NCI-H2196 treated with DMSO at 0.1 percent for 48 hours (cell line): ENCODE data around the gene PDE6G.
"Not testable (repeated sequence)": the region's sequence is repeated elsewhere in the genome, so short reads cannot be mapped to it uniquely, and the experiment has no call there.

ENCODE experiments used
- DNase-seq: peaks from one replicate; lab custom pipeline; 2025; ENCODE audit not compliant: unreplicated experiment; lab: John Stamatoyannopoulos, UW

Gene PDE6G

DNA sequence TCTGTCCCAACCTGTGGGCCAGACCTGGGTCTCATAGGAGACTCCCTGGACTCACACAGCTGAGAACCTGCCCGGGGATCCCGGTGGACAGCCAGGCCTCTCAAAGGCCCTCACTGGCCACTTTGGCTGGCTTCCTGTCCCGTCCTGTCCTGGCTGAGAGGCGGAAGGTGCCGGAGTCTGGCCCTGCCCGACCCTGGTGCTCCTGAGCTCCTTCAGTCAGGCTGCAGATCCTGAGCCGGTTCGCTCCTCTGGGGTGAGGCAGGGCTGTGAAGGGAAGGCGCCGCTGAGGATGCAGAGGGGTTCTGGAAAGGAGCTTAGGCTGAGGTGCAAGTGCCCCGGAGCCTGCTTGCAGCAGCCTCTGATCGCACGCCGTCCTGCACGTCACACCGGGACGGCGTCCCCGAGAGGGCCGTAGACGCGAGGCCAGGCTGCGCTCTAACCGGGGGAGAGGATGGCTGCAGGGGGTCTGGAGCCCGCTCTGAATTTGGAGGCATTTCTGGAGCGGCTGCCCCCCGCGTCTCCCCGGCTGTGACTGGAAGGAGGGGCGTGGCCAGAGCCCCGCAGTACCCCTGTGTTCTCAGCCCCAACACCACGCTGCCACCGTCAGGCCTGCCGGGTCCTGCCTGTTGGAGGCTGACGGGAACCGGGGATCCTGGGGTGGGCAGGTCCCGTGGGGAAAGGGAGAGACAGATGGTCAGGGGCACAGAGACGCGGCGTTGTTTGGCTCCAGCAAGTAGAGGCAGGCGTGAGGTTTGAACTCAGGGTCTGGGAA, 31.6 kb upstream of the PDE6G start:
- no peak for DNase-seq

DNA sequence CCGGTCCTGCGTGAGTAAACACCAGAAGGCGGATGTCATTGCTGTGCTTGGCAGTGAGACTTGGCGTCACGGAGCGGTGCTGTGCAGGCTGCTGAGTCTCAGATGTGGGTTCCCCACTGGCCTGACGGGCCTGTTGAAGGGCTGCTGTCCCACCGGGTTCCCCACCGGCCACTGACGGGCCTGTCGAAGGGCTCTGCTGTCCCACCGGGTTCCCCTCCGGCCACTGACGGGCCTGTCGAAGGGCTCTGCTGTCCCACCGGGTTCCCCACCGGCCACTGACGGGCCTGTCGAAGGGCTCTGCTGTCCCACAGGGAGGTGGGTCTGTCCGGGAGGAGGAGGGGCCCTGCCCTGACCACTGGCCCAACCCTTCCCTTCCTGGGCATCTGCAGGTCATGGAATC, 30.3 kb upstream of the PDE6G start:
- DNase-seq: no peak

DNA sequence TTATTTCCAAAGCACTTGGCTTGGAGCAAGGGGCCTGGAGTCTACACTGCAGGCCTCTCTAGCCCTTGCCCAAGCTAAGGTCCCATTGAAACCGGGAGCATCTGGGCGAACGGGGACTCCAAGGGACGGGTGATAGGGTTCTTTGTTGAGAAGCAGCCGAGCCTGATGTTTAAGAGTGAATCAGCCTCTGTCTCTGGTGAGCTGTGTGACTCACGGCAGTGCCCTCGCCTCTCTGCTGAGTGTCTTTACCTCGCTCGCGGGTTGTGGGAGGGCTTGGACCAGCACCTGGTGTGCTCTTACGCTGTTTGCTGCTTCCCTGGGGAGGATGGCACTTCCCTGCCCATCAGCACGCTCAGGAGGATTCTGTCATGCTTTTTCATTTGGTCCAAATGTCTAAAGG, 28.8 kb upstream of the PDE6G start:
- no peak for DNase-seq

DNA sequence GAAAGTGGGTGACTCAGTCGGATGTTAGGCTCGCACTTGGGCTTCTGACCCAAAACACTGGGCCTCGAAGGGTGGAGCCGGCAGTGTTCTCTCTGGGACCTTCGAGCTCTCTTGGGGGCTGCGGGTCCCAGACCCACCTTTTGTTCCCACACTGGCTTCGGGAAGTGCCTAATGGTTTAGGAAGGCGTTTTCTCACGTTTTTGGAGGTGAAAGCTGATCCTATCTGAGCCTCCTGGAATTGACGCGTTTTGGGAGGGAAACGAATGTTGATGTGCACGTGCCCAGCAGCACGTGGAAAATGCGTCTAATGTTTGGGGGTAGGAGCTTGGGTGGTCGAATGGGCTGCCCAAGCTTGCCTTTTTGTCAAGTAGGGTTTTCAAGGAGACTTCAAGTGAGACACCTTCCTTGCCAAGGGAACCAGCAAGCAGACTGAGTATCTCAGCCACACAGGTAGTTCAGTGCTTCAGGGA, 28.1 kb upstream of the PDE6G start:
- no peak for DNase-seq

DNA sequence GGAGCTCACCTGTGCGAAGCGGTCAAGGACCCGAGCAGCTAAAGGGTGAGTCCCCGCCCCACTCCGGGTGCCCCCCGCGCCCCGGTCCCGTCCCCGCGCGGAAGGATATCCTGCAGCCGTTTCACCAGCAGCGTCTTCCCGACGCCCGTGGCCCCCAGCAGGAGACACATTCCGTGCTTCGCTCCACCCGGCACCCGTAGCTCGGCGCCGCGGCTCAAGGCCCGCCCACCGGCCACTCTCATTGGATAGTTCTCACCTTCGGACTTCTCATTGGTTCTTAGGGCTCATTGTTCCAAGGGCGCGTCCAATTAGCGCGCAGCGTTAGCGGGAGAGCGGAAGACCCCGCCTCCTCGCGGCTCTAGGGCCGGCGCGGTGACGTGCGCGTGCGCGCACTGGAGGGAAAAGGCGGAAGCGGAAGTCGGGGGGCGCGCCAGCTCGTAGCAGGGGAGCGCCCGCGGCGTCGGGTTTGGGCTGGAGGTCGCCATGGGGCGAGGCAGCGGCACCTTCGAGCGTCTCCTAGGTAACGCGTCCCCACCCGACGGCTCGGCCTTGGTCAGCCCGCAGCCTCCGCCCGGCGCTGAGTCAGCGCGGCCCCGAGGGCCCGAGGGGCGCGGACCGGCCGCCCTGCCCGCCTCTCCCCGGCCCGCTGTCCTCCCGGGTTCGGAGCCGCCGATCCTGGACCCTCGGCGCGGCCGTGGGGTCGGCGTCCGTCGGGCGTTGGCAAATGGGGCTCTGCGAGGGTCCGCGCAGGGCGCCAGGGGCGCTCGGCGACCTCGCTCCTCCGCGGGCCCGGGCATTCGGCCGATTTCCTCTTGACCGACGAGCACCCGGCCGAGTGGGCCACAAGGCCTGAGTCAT, 27.5 kb upstream of the PDE6G start, which contains the start of the genes ARL16 and HGS:
Gene ARL16 (minus strand): TSS at position 214 of the 858 bp plus-strand sequence. CDS start 44 bp downstream, at position 170.
Gene HGS (plus strand): TSS at position 428 of the 858 bp plus-strand sequence. CDS start 56 bp downstream, at position 484.
- peak; percentile 99 for DNase-seq

DNA sequence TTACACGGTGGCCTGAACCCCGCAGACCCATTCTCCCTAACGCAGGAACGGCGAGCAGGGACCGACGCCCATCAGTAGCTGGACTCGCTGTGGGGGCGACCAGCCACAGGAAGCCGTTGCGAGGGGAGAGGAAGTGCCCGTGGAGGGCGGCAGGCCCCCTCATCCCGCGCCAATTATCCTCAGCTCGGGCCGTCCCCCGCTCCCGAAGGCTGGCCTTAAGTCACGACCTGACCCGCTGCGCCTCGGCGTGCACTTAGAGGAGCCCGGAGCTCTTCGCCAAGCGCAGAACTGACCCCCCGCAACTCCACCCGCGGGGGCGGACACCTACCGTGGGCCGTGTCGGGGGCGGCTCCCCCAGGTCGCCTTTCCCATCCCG, 26.9 kb upstream of the PDE6G start:
- no peak for DNase-seq

DNA sequence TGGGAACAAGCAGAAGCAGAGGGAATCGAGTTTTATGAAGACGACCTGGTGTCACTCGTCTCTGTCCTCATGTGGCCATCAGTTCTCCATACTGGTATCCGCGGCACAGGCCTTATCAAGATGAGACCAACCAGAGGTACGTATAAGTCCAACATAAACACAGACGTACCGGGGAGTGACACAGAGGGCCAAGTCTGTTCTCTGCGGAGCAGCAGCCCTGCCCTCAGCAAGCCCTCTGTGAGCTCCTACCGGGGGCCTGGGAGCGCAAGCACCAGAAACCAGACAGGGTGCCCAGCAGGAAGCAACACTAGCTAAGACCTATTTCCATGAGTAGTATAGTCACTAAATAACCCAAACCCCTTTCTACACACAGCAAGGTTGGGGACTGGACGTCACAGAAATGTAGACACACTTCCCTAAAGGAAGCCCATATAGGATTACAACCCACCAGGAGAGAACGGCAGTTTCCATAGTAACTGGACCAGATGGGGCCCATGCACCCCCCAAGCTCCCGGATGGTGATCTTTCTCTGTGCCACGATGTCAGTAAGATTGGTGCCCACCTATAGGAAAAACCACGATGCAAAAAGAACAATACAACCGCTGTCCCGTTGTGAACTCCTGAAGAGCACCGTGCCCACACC, 26.3 kb upstream of the PDE6G start:
- DNase-seq: no peak

DNA sequence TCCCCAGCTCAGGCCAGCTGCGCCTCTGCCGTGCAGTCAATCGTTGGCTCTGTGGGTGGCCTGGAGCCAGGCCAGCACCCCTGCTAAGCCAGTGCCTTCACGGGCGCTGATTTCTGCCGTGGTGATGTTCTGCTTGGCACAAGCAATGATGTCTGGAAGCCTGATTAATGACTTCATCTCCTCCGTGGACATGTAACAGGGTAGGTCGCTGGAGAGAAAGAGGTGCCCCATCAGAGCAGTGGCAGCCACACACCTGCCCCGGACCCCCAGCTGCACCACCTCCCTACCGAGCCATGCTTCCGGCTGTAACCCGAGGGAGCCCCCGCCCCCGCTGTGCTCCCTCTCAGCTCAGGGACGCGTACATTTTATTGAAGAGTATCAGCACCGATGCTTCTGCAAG, 25.3 kb upstream of the PDE6G start:
- peak; percentile 76 for DNase-seq

DNA sequence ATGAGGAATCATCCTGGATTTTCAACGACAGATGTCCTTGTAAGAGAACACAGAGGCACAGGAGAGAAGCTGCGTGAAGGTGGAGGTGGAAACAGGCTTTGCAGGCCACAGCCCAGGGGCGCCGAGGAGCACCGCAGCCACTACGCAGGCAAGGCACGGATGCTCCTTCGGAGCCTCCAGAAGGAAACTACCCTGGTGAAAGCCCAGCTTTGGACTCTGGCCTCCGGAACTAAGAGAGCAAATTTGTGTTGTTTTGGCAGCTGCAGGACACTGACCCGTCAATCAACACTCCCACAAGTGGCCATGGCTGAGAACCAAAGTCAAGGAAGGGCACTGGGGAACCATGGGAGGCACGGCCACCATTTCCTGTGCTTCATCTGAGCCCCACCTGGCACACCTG, 23.8 kb upstream of the PDE6G start:
- DNase-seq: no peak

DNA sequence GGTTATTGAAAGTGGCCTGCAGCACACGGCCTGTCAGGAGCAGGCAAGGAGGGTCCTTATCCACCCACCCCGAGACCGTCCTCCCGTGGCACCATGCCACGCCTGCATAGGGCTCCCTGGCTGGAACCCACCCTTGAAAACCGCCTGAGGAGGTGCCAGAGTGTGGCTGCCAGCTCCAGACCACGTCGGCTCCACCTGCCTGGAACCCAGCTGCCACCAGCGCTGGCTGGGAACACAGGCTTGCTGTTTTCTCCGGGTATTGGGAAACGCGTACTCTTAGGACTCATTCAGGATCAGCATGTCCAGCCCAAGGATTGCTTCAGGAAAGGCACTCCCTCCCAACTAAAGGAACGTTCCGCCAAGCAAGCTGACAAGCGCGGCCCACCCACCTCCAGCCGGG, 20.6 kb upstream of the PDE6G start:
- no peak for DNase-seq

DNA sequence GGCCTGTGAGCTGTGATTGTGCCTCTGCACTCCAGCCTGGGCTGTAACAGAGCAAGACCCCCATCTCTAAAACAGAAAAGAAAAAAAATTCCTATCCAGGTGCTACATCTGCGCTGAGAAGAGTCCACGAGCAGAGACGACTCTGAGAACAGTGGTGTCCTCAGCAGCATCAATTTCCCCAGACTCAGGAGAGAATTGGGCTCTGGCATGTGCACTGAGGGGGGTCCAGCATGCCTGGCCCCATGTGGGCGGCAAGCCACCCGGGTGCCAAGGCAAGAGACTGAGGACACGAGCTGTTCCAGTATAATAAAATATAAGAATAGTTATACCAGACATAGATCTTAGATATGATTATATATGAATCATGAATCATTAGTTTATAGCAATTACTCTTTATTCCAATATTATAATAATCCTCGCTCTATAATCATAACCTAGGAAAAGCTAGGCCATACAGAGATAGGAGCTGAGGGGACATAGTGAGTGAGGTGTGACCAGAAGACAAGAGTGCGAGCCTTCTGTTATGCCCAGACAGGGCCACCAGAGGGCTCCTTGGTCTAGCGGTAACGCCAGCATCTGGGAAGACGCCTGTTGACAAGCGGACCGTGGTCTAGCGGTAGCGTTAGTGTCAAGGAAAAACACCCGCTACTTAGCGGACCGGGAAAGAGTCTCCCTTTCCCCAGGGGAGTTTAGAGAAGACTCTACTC, 19.3 kb upstream of the PDE6G start:
- not testable (repeated sequence) for DNase-seq

DNA sequence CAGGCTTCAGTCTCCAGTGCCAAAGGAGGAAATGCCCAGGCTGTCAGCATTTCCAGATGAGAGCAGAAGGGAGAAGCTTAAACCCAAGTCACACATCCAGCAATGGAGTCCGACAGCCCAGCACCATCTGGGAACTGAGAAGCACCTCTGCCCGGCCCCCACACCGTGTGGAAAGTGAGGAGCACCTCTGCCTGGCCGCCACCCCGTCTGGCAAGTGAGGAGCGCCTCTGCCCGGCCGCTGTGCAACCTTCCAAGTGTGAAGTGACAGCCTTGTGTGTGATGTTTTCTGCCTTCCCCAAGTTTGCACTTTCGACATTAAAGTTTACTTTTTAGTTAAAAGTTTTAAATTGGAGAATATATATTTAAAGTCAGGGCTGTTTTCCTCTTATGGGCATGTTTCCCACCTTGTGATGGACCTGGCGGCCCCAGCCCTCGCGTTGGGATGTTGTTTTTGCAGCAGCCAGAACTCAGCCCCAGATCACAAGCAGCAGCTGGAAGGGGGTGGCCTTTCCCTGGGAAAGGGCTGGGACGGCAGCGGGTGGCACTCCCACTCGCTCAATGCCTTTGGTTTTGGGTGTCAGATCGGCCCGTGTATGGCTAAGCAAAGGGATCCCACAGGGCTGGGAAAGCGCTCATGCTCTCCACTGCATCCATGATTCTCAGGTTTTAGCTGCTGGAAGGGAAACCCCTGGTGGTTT, 17.4 kb upstream of the PDE6G start:
- DNase-seq: no peak

DNA sequence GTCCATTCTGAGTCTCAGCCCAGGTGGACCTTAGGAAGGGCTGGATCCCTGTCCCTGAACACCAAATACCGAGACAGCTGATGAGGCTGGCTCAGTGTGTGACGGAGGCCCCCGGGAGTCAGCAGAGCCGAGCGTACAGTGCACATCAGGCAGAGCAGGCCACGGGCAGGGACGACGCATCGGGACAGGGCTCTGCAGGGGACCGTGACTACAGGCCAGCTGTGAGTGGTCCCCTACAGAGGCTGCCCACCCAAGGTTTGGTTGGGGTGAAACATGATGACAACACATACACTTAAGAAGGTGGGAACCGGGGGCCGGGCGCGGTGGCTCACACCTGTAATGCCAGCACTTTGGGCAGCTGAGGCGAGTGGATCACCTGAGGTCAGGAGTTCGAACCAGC, 16.6 kb upstream of the PDE6G start:
- DNase-seq: no peak

DNA sequence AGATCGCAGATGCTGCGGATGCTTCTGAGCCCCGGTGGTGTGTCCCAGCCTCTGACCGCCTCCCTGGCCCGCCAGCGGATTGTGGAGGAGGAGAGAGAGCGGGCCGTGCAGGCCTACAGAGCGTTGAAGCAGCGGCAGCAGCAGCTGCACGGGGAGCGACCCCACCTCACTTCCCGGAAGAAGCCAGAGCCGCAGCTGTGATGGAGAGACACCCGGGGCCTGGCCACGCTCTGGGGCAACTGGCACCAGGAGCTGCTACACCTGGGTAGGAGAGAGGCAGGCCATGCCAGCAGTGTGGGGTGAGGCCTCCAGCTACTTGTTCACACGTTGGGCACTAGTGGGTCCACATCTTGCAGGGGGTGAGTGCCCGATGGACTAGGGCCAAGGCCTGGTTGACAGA, 16.2 kb upstream of the PDE6G start:
- no peak for DNase-seq

DNA sequence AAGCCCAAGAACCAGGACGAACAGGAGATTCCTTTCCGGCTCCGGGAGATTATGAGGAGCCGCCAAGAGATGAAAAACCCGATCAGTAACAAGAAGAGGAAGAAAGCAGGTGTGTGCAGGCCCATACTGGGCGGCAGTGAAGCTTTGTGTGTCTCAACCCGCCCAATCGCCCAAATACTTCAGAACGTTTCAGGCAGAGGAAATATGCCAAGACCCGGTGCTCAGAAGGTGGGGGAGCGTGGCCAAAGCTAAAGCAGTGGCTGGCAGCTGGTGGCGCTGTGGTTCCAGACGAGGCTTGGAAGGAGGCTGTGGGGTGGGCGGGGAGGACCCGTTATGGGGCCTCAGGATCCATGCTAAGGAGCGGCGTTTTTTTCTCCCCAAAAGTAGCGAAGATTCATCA, 11.4 kb upstream of the PDE6G start:
- DNase-seq: no peak

DNA sequence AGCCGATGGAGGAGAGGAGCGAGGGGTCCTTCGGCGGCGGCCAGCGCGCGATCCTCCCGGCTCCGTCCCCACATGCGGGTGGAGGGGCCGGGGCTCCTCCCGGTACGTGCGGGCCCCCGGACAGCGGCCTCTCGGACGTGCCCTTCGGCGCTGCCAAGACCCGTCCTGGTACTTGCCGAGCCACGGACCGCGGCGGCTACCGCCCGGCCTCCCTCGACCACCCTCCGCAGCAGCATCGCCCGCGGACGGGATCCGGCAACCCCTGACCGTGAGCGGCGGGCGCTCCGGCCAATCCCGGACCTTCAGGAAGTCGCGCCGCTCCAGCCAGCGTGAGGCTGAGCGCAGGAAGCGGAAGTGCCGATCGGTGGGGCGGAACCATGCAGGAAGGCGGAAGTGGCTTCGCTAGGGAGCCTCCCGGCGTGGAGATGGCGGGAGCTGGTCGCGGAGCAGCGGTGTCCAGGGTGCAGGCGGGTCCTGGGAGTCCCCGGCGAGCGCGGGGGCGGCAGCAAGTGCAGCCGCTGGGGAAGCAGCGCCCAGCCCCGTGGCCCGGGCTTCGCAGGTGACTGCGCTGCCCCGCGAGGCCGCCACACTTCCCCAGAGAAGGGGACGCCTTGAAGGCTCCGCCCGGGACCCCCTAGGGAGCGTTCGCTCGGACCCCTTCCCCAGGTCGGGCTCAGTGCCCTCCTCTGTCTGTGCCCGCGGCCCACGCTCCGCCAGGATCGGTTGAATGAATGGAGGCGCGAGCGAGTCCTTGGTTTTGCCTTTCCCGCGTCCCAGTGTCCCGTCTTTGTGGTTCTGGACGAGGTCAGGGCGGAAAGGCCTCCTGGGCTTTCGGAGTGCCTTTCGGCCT, 10.2 kb upstream of the PDE6G start, which contains the start of the genes CCDC137 and OXLD1:
Gene CCDC137 (plus strand): TSS at position 396 of the 850 bp plus-strand sequence. CDS start 30 bp downstream, at position 426.
Gene OXLD1 (minus strand): TSS at position 264 of the 850 bp plus-strand sequence. CDS start 28 bp downstream, at position 236.
- DNase-seq: peak; percentile 95

DNA sequence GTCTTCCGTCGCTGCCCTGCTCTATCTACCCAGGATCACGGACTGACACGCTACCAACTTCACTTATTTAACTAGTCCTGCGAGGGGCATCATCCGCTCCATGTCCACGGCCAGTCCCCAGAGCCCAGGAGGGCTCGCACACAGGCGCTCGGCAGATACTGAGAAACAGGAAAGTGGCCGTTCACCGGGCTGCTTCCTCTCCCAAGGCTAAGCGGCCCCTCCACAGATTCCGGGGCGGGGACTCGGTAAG, 9.7 kb upstream of the PDE6G start:
- no peak for DNase-seq

DNA sequence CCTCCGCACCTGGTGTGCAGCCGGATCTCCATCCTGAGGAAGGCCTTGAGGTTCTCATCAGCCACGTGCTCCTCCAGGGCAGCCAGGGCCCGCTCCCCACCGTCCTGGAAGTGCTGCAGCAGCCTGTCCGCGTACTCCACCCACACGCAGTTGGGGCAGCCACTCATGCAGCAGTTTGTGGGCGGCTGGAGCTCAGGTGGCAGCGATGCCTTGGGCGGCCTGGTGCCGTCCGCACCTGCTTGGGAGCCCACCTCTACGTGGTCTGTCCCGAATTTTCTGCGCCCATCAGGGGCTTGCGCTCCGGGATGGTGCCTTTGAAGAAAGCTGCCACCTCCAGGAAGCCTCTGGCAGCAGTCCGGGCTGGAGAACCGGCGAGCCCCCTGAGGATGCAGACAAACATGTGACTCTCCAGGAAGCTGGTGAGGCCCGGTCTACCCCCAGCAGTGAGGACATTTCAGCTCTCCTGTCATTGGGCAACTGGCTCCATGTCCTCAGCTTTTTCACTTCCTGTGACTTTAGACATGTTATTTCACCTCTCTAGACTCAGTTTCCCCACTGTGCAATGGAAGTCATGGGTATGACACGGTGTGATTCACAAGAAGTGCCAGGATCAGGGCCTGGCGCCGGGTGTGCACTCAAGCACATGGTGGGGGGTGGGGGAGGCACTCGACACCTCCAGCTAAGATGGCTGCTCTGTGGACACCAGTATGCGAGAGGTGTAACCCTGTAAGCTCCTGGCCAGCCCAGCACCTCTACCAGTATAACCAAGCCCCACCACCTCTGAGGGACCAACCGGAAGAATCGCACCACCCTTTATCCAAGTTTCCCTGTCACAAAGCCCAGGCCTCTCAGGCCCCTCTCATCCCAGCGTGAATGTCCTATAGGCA, 9.1 kb upstream of the PDE6G start:
- peak; percentile 48 for DNase-seq
